NCI-H2196 treated with DMSO at 0.1 percent for 48 hours (cell line): ENCODE data around the gene SLC26A11.
A peak's percentile ranks its signal among the peaks of the same experiment; 100 is the strongest.

Experiments
- DNase-seq: peaks from one replicate; lab custom pipeline; 2025; ENCODE audit not compliant: unreplicated experiment; lab: John Stamatoyannopoulos, UW

The SLC26A11 gene

GRCh38 chr17:80220054-80220735 is at the start of gene SLC26A11, which contains the start of gene SGSH:
Gene SLC26A11, plus strand, starts transcription at chr17:80220427. Its CDS starts 1,134 bp downstream, at chr17:80221561.
Gene SGSH, minus strand, starts transcription at chr17:80220333. Its CDS starts 20 bp downstream, at chr17:80220313.
- peak; percentile 54 for DNase-seq

DNA sequence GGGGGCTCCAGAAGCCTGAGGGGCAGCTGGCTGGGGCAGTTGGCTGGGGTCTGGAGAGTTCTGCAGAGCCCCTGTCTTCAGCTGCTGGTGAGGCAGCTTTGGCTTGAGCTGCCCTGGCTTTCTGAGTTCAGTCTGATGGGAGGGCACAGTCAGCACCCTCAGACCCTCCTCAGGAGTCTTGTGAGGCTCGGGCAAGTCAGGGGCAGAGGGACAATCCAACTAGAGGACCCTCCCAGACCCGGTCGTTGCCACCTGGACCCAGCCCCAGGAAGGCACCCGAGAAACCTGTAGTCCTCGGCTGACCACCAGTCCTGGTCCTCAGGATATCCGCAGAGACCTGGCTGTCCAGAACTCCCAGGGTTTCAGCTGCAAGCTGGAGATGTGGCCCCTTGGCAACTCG is 48.5 kb upstream of the SLC26A11 start:
- no peak for DNase-seq

DNA sequence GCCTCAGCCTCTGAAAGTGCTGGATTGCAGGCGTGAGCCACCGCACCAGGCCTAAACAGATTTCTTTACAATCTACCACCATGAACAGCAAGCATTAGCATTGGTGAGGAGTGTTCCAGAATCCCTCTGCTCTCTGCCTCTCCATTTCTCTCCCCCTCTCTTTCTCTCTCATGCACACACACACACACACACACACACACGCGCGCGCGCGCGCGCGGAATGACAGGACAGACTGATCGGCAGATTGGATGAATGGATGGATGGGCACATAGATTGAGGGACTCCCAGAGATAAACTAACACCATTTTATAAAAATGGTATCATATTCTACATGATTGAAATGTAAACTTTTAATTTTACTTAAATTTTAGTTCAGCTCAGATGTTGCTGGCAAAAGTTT is 47.1 kb upstream of the SLC26A11 start:
- no peak for DNase-seq

- no peak for DNase-seq
These were observed 46.3 kb upstream of the SLC26A11 start for GRCh38 chr17:80173916-80174315.

DNA sequence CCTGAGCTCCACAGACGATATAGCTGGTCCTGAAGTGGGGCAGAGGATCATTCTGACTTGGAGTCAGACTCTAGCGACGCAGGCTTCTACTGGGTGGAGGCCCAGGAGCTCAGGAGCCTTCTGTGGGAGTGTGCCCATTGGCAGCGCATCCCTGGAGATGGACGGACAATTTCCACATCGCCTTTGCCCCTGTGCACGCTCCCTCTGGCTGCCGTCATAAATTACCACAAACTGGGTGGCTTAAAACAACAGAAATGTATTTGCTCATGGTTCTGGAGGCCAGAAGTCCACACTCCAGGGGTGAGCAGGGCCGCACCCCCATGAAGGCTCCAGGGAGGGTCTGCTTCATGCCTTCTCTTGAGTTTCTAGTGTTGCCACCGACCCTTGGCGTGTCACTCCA is 43.5 kb upstream of the SLC26A11 start:
- no peak for DNase-seq

DNA sequence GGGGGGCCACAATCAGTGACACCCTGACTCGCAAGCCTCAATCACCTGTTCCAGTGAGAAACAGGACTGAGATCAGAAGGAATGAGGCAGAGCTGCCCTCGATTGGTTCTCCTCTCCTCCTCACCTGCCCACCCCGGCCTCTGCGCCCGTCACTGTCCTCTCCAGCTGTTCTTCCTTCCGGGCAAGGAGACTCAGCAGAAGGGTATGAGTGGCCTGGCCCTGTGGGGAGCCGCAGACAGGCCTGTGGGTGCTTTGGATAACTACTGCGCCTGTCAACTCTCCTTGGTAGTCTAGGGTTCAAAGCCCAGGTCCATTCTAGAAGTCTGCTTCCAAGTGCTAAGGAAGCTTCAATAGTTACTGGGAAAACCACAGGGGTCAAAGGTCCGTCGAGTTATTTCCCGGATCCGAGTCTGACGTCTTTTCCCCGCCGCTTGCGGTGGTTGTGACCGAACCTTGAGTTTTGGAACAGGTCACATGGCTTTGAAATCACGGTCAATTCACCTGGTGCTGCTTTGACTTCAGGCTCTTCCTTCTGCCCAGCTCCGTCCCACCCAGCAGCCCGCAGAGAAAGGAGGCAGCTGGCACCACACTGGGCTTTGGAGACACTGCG is 42.1 kb upstream of the SLC26A11 start:
- DNase-seq: no peak

GRCh38 chr17:80180192-80180591 is 40.0 kb upstream of the SLC26A11 start:
- no peak for DNase-seq

DNA sequence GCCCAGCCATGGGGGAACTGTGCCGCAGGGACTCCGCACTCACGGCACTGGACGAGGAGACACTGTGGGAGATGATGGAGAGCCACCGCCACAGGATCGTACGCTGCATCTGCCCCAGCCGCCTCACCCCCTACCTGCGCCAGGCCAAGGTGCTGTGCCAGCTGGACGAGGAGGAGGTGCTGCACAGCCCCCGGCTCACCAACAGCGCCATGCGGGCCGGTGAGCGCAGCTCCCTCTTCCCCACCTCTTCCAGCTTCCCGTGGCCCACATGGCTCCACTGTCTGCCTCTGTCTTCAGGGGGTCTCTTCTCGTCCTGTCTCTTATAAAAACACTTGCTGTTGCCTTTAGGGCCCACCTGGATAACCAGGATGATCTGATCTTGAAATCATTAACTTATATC is 38.8 kb upstream of the SLC26A11 start:
- DNase-seq: no peak

GRCh38 chr17:80182118-80182844 is 37.9 kb upstream of the SLC26A11 start:
- DNase-seq: no peak

GRCh38 chr17:80182845-80183223 is 37.4 kb upstream of the SLC26A11 start:
- no peak for DNase-seq

DNA sequence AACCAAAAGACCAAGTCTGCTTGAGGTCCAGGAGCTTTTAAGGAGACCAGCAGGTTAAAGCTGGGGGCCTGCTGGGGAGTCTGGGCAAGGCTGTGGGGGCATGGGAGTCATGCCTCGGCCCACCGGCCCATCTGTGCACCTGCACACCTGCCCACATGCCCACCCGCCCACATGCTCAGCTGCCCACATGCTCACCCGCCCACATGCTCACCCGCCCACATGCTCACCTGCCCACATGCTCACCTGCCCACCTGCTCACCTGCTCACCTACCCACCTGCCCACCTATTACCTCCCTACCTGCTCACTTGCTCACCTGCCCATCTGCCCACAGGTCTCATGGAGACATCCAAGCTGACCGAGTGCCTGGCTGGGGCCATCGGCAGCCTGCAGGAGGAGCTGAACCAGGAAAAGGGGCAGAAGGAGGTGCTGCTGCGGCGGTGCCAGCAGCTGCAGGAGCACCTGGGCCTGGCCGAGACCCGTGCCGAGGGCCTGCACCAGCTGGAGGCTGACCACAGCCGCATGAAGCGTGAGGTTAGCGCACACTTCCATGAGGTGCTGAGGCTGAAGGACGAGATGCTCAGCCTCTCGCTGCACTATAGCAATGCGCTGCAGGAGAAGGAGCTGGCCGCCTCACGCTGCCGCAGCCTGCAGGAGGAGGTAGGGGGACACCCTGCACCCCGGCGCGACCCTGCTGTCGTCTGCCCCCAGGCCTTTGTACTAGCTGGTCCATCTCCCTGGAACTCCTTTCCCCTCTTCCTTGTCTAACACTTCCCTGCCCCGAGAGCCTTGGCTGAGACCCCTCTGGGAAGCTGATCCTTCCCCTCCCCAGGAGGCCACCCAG is 36.4 kb upstream of the SLC26A11 start:
- DNase-seq: no peak

GRCh38 chr17:80184423-80184714 is 35.9 kb upstream of the SLC26A11 start:
- no peak for DNase-seq

DNA sequence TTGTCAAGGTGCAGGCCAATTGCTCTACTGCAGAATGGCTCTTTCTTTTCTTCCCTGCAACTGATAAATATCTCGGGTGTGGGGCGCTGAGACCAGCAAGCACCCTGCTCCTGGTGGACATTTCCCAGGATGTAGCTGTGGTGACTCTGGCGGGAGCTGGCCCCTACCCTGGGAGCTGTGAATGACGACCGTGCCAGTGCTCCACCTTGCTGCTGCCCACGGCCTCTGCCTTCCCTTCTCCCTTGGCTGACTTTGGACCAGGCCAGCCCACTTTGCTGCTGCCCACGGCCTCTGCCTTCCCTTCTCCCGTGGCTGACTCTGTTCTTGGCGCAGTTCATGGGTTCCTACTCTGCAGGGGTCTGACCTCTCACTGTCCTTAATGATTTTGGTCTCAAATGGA is 34.3 kb upstream of the SLC26A11 start:
- DNase-seq: no peak

DNA sequence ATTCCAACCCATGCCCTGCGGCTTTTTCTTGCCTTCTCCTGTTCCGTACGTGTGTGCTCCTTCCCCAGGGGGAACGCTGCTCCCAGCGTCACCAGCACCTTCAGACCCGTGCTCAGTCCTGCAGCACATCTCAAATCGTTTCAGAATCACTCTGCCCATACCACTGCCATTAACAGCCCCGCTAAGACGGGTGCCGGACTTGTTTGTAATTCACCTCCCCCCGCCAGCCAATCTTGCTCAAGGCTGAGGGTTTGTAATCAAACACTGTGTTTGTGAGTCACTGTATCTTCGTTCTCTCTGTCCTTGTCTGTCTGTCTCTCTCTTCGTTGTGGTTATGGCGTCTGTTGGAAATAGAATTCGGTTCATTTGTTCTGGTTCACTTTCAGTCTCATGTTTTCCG is 33.1 kb upstream of the SLC26A11 start:
- DNase-seq: no peak

DNA sequence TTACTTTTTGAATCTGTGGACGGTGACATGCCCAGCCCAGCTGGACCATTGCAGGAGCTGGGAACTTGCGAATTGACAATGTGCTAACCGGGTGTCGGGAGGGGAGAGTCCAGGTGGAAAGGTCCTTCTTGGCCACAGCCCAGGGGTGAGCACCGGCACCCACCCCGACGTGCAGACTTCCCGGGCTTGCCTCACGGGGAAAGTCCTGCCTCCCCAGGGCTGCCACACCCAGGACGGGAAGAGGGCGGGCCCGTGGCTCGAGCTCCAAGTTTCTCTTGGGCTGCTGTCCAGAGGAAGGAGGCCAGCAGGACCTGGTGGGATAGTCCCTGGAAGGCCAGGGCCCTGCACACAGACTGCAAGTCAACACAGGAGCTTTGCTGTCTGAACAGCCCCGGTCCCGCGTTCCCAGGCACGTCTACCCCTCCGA is 32.7 kb upstream of the SLC26A11 start:
- no peak for DNase-seq

- no peak for DNase-seq
These were observed 30.6 kb upstream of the SLC26A11 start for GRCh38 chr17:80189611-80190010.

- DNase-seq: no peak
These were observed 29.5 kb upstream of the SLC26A11 start for GRCh38 chr17:80190716-80191115.

DNA sequence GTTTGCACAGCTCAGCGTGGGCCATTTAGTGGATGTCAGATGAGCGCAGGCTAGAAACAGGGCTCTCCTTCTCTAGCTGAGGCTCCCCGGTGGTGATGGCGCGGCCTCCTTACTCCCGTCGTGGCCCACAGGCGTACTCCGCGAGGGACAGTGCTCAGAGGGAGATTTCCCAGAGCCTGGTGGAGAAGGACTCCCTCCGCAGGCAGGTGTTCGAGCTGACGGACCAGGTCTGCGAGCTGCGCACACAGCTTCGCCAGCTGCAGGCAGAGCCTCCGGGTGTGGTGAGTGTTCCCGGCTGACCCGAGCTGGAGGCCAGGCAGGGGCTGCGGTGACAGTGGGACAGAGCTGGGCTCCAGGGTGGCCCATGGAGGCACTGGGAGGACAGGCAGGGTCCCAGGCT is 29.0 kb upstream of the SLC26A11 start:
- DNase-seq: no peak

- no peak for DNase-seq
These were observed 28.2 kb upstream of the SLC26A11 start for GRCh38 chr17:80191865-80192661.

DNA sequence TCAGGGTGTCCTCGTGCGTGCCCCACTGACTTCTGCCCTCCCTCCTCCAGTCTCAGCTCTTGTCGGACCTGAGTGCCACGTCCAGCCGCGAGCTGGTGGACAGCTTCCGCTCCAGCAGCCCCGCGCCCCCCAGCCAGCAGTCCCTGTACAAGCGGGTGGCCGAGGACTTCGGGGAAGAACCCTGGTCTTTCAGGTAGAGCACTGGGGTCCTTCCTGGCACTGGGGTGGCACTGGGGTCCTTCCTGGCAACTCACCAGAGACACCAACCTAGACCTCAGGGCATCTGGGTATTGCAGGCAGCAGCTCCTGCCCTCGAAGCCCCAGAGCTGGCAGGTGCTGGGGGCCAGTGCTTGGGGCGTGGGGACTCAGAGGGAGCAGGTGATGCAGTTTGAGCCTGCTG is 25.1 kb upstream of the SLC26A11 start:
- DNase-seq: no peak
